ENCODE measurements around the gene POFUT2. TPM values are rescaled to one million over a fixed set of nuclear protein-coding genes. Genes with fewer than 3 reads are reported as not detected.
"Not testable (repeated sequence)": the region's sequence is repeated elsewhere in the genome, so short reads cannot be mapped to it uniquely, and the experiment has no call there.

Gene POFUT2
- total and polyA plus RNA-seq, 10 donors, result 10.5 to 37.0 (median 26.7) TPM

- H3K4me3 ChIP-seq, result no peak overlapping the region
- no peaks in the 10 kb centered on the region for H3K36me3 ChIP-seq
- intact Hi-C loops (cut with DNase I; ENCODE audit: low total_unique reads), result no loop called here
- peak overlapping the region in 4 of 8 donors; percentile 68 to 78 (median 76) for H3K27ac ChIP-seq
- H3K27me3 ChIP-seq (replicated peaks in 1 of 7), result peaks cover 0 to 46% (median 0%) of the 10 kb centered on the region in 7 donors
- DNase-seq, result peak; percentile 43
- H3K4me1 ChIP-seq, result peaks cover 15 to 51% (median 30%) of the 10 kb centered on the region in 6 donors
- H3K9me3 ChIP-seq, result peaks cover 0 to under 1% (median 0%) of the 10 kb centered on the region in 8 donors
- WGBS, 5 donors, result 84 to 92% (median 88%) methylated on average over 16 to 17 of the region's 17 CpGs
- TF ChIP-seq POLR2AphosphoS5 (IDR thresholded peaks at IDR 0.05) (no peak), POLR2A (IDR thresholded peaks at IDR 0.05) (no peak)
- TF ChIP-seq, protein P1, sequence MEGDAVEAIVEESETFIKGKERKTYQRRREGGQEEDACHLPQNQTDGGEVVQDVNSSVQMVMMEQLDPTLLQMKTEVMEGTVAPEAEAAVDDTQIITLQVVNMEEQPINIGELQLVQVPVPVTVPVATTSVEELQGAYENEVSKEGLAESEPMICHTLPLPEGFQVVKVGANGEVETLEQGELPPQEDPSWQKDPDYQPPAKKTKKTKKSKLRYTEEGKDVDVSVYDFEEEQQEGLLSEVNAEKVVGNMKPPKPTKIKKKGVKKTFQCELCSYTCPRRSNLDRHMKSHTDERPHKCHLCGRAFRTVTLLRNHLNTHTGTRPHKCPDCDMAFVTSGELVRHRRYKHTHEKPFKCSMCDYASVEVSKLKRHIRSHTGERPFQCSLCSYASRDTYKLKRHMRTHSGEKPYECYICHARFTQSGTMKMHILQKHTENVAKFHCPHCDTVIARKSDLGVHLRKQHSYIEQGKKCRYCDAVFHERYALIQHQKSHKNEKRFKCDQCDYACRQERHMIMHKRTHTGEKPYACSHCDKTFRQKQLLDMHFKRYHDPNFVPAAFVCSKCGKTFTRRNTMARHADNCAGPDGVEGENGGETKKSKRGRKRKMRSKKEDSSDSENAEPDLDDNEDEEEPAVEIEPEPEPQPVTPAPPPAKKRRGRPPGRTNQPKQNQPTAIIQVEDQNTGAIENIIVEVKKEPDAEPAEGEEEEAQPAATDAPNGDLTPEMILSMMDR (IDR thresholded peaks at IDR 0.05 in 8 of 11, conservative IDR thresholded peaks at IDR 0.05 in 3 of 11), result no peak
Observed at GRCh38 chr21:45317398-45318145, 29.9 kb upstream of the POFUT2 start.

DNA sequence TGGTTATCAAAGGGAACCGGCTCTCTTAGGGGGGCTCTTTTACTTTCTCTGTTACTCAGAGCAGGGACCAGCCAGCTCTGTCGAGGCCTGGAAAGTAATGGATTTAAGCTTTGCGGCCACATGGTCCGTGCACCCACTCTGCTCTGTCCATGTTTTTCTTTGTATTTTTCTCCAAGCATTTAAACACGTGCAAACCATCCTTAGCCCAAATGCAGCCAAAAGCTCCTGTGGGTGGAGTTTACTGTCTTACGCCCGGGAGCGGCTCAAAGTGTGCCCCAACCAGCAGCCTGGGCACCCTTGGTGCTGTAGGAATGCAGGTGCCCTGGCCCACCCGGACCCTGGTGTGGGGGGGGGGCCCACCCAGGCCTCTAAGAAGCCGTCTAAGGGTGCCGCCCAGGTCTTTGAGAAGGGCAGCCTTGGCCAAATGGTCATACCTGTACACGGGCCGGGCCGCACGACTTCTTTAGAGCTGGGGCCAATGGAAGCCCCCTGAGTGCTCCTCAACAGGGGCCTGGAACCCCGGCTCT lies 29.2 kb upstream of the POFUT2 start:
- Histone ChIP-seq H3K27ac (peak overlapping the region in 2 of 8 donors; percentile 75 to 78), H3K4me1 (peaks cover 15 to 44% (median 28%) of the 10 kb centered on the region in 6 donors), H3K9me3 (peaks cover 0 to 4% (median 0%) of the 10 kb centered on the region in 8 donors), H3K36me3 (no peaks in the 10 kb centered on the region), H3K27me3 (replicated peaks in 1 of 7) (peaks cover 0 to 40% (median 0%) of the 10 kb centered on the region in 7 donors), H3K4me3 (no peak overlapping the region)
- peak; percentile 49 for DNase-seq
- no peak for TF ChIP-seq POLR2A (IDR thresholded peaks at IDR 0.05)
- TF ChIP-seq, protein P1 (IDR thresholded peaks at IDR 0.05 in 8 of 11, conservative IDR thresholded peaks at IDR 0.05 in 3 of 11), result no peak
- TF ChIP-seq POLR2AphosphoS5 (IDR thresholded peaks at IDR 0.05), result no peak
- WGBS, 5 donors, result 82 to 95% (median 92%) methylated on average over 10 to 16 of the region's 16 CpGs
- intact Hi-C loops (cut with DNase I; ENCODE audit: low total_unique reads), result no loop called here

DNA sequence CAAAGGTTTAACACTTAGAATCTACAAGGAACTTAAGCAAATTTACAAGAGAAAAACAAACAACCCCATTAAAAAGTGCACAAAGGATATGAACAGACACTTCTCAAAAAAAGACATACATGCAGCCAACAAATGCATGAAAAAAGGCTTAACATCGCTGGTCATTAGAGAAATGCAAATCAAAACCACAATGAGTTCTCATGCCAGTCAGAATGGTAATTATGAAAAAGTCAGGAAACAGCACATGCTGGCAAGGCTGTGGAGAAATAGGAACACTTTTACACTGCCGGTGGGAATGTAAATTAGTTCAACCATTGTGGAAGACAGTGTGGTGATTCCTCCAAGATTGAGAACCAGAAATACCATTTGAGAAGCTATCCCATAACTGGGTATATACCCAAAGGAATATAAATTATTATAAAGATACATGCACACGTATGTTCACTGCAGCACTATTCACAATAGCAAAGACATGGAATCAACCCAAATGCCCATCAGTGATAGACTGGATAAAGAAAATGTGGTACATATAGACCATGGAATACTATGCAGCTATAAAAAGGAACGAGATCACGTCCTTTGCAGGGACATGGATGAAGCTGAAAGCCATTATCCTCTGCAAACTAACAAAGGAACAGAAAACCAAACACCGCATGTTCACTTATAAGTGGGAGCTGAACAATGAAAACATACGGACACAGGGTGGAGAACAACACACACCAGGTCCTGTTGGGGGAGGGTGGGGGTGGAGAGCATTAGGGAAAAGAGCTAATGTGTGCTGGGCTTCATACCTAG lies 28.2 kb upstream of the POFUT2 start:
- H3K4me3 ChIP-seq; DNase-seq; H3K9me3 ChIP-seq; H3K27ac ChIP-seq; intact Hi-C loops (cut with DNase I; ENCODE audit: low total_unique reads); H3K36me3 ChIP-seq: not testable (repeated sequence)
- WGBS, 5 donors, result 42 to 52% (median 45%) methylated on average over 7 of the region's 7 CpGs
- H3K4me1 ChIP-seq, result peaks cover 12 to 35% (median 23%) of the 10 kb centered on the region in 6 donors
- H3K27me3 ChIP-seq (replicated peaks in 1 of 7), result peaks cover 0 to 29% (median 0%) of the 10 kb centered on the region in 7 donors

GRCh38 chr21:45313682-45314081 lies 26.0 kb upstream of the POFUT2 start:
- 58 to 84% (median 75%) methylated on average over 3 of the region's 3 CpGs for WGBS, 5 donors
- Histone ChIP-seq H3K4me1 (peaks cover 6 to 33% (median 22%) of the 10 kb centered on the region in 6 donors), H3K27me3 (replicated peaks in 1 of 7) (peaks cover 0 to 22% (median 0%) of the 10 kb centered on the region in 7 donors), H3K9me3 (peaks cover 0 to 4% (median 0%) of the 10 kb centered on the region in 8 donors), H3K36me3 (no peaks in the 10 kb centered on the region), H3K4me3 (no peak overlapping the region), H3K27ac (no peak overlapping the region)
- intact Hi-C loops (cut with DNase I; ENCODE audit: low total_unique reads), result no loop called here
- no peak for DNase-seq
- TF ChIP-seq POLR2A (IDR thresholded peaks at IDR 0.05) (no peak), POLR2AphosphoS5 (IDR thresholded peaks at IDR 0.05) (no peak)
- TF ChIP-seq, protein P1 (IDR thresholded peaks at IDR 0.05 in 8 of 11, conservative IDR thresholded peaks at IDR 0.05 in 3 of 11), result no peak
